SU-DHL-6 (cell line): ENCODE data around the gene NIPSNAP3A.

ENCODE experiments used
- H2AFZ ChIP-seq: fragments of 200-600 bp; sonication (generic); 2 replicates; pipeline ENCODE4 v1.6.1; 2014; ENCODE audit warnings: low read depth, mild to moderate bottlenecking, moderate library complexity, mixed read lengths, antibody characterized with exemption, low read length; ENCODE audit not compliant: severe bottlenecking
- H3F3A ChIP-seq: fragments of 200-600 bp; shearing (Covaris generic); 2 replicates; pipeline ENCODE4 v1.6.0; 2016; ENCODE audit warnings: antibody characterized with exemption, mild to moderate bottlenecking; ENCODE audit not compliant: insufficient read depth
- H3K27ac ChIP-seq: fragments of 200-600 bp; sonication (generic); 2 replicates; pipeline ENCODE4 v1.5.1; 2016; ENCODE audit warnings: low read depth, mild to moderate bottlenecking, low read length, moderate library complexity, mixed read lengths
- H3K27me3 ChIP-seq: fragments of 200-600 bp; sonication (generic), shearing (Covaris generic); 2 replicates; pipeline ENCODE4 v1.6.0; 2014; ENCODE audit warnings: mild to moderate bottlenecking, low read length
- H3K36me3 ChIP-seq: fragments of 200-600 bp; sonication (generic); 2 replicates; pipeline ENCODE4 v1.6.1; 2014; ENCODE audit warnings: mild to moderate bottlenecking, low read length, mixed read lengths
- H3K4me2 ChIP-seq: fragments of 300-600, 200-600 bp; shearing (Covaris generic), sonication (generic); 2 replicates; pipeline ENCODE4 v1.6.0; 2014; ENCODE audit warnings: low read length, low read depth, mild to moderate bottlenecking; ENCODE audit not compliant: poor library complexity, severe bottlenecking
- H3K4me3 ChIP-seq: fragments of 200-600 bp; sonication (generic); 2 replicates; pipeline ENCODE4 v1.5.1; 2014; ENCODE audit warnings: antibody characterized with exemption, low read length, mild to moderate bottlenecking, mixed read lengths; ENCODE audit not compliant: insufficient read depth, poor library complexity, severe bottlenecking
- H3K79me2 ChIP-seq: fragments of 200-600 bp; sonication (generic); 2 replicates; pipeline ENCODE4 v1.6.1; 2014; ENCODE audit warnings: mild to moderate bottlenecking, low read length, moderate library complexity; ENCODE audit not compliant: insufficient read depth
- H3K9ac ChIP-seq: fragments of 200-600 bp; sonication (generic); 2 replicates; pipeline ENCODE4 v1.7.0; 2014; ENCODE audit warnings: mild to moderate bottlenecking, low read length
- H3K9me2 ChIP-seq: fragments of 200-600 bp; sonication (generic); replicated peaks from 2 replicates; pipeline ENCODE4 v1.6.1; 2014; ENCODE audit warnings: low read length; ENCODE audit not compliant: insufficient read depth
- H3K9me3 ChIP-seq: fragments of 200-600 bp; sonication (generic); 2 replicates; pipeline ENCODE4 v1.6.1; 2014; ENCODE audit warnings: low read length, mixed read lengths; ENCODE audit not compliant: insufficient read depth
- H4K20me1 ChIP-seq: fragments of 200-600 bp; sonication (generic); 2 replicates; pipeline ENCODE4 v1.6.1; 2014; ENCODE audit warnings: low read depth, mild to moderate bottlenecking, antibody characterized with exemption, low read length, moderate library complexity, mixed read lengths
- CTCF ChIP-seq: fragments of 200-600 bp; sonication (generic); IDR thresholded peaks from one replicate; pipeline ENCODE4 v1.5.1; 2017; ENCODE audit warnings: antibody characterized with exemption, mild to moderate bottlenecking, low read length, moderate library complexity; ENCODE audit not compliant: insufficient read depth, poor library complexity, severe bottlenecking
- EZH2phosphoT487 ChIP-seq: fragments of 200-600 bp; sonication (generic), shearing (Covaris generic); conservative IDR thresholded peaks from 2 replicates; pipeline ENCODE4 v1.6.1; 2018; ENCODE audit warnings: mild to moderate bottlenecking, antibody characterized with exemption, low read length, moderate library complexity, mixed read lengths

Gene NIPSNAP3A

GRCh38 chr9:104750185-104750767, 2.8 kb downstream of the NIPSNAP3A start:
- no peak overlapping the region for H3K4me3 ChIP-seq
- no peaks in the 10 kb centered on the region for H3K9me2 ChIP-seq
- H3K36me3 ChIP-seq, result peaks cover 10% of the 10 kb centered on the region; the same call in 1 of the 2 replicates
- TF ChIP-seq EZH2phosphoT487 (no peak), CTCF (no peak)
- no peaks in the 10 kb centered on the region for H3K79me2 ChIP-seq
- no peak overlapping the region for H2AFZ ChIP-seq
- no peak overlapping the region for H3K9ac ChIP-seq
- no peaks in the 10 kb centered on the region for H4K20me1 ChIP-seq
- H3K9me3 ChIP-seq, result no peaks in the 10 kb centered on the region
- H3K4me2 ChIP-seq, result no peak overlapping the region
- H3F3A ChIP-seq, result no peaks in the 10 kb centered on the region
- H3K27me3 ChIP-seq, result no peaks in the 10 kb centered on the region
- no peak overlapping the region for H3K27ac ChIP-seq

- Histone ChIP-seq H3K27ac (no peak overlapping the region), H3K27me3 (no peaks in the 10 kb centered on the region), H3K9ac (no peak overlapping the region), H3K4me3 (no peak overlapping the region), H3F3A (no peaks in the 10 kb centered on the region), H3K36me3 (peaks cover 6% of the 10 kb centered on the region; the same call in 1 of the 2 replicates), H3K4me2 (no peak overlapping the region), H2AFZ (no peak overlapping the region), H3K9me2 (no peaks in the 10 kb centered on the region), H3K79me2 (no peaks in the 10 kb centered on the region), H4K20me1 (no peaks in the 10 kb centered on the region), H3K9me3 (no peaks in the 10 kb centered on the region)
- no peak for TF ChIP-seq EZH2phosphoT487
- no peak for TF ChIP-seq CTCF
These were observed 11.5 kb downstream of the NIPSNAP3A start for GRCh38 chr9:104758974-104759373.

- H3K27ac ChIP-seq, result no peak overlapping the region
- H3K4me3 ChIP-seq, result no peak overlapping the region
- no peak overlapping the region for H3K9ac ChIP-seq
These were observed 17.7 kb downstream of the NIPSNAP3A start for GRCh38 chr9:104765138-104765537.

More at GRCh38 chr9:104765138-104765537, 17.7 kb downstream of the NIPSNAP3A start:
- Histone ChIP-seq H3K36me3 (0 out of 2 replicates have a peak, but pooled peaks cover 3% of the 10 kb centered on the region), H3K27me3 (no peaks in the 10 kb centered on the region), H3K79me2 (no peaks in the 10 kb centered on the region), H2AFZ (peak overlapping the region; percentile 37), H3K9me3 (no peaks in the 10 kb centered on the region), H3K9me2 (no peaks in the 10 kb centered on the region), H4K20me1 (no peaks in the 10 kb centered on the region), H3K4me2 (peak overlapping the region; percentile 18), H3F3A (peaks cover 4% of the 10 kb centered on the region; the same call in 1 of the 2 replicates)
- TF ChIP-seq CTCF (no peak), EZH2phosphoT487 (no peak)
